MM.1S (cell line): ENCODE data around the gene SLC12A7.

Experiments
- EZH2 ChIP-seq: fragments of 300-600 bp; sonication (generic); optimal IDR thresholded peaks from 2 replicates; pipeline ENCODE3; 2017; ENCODE audit warnings: low read depth, mild to moderate bottlenecking, antibody characterized with exemption, low read length, mixed read lengths
- EZH2phosphoT487 ChIP-seq: fragments of 300-600 bp; sonication (generic); IDR thresholded peaks from 2 replicates; pipeline ENCODE4 v1.6.1; 2018; ENCODE audit warnings: antibody characterized with exemption, low read length
- TF ChIP-seq, protein P1 (sequence below): fragments of 300-600 bp; sonication (generic); IDR thresholded peaks from 2 replicates; pipeline ENCODE4 v1.5.1; 2016; ENCODE audit warnings: antibody characterized with exemption, low read length, mixed read lengths

DNA sequence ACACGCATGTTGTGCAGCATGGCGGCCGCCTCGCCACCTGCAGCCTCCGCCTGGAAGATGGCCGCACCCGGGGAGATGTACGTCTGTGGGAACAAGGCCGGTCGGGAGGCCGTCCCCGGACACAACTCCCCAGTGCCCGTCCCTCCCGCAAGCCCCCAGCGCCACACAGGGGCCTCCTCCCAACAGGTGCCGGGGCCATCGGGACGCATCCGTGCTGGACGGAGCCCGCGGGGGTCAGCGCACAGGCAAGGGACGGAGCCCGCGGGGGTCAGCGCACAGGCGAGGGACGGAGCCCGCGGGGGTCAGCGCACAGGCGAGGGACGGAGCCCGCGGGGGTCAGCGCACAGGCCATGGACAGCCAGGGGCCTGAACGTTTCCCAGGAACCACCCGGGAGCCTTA, 26.5 kb downstream of the SLC12A7 start:
- TF ChIP-seq, protein P1, sequence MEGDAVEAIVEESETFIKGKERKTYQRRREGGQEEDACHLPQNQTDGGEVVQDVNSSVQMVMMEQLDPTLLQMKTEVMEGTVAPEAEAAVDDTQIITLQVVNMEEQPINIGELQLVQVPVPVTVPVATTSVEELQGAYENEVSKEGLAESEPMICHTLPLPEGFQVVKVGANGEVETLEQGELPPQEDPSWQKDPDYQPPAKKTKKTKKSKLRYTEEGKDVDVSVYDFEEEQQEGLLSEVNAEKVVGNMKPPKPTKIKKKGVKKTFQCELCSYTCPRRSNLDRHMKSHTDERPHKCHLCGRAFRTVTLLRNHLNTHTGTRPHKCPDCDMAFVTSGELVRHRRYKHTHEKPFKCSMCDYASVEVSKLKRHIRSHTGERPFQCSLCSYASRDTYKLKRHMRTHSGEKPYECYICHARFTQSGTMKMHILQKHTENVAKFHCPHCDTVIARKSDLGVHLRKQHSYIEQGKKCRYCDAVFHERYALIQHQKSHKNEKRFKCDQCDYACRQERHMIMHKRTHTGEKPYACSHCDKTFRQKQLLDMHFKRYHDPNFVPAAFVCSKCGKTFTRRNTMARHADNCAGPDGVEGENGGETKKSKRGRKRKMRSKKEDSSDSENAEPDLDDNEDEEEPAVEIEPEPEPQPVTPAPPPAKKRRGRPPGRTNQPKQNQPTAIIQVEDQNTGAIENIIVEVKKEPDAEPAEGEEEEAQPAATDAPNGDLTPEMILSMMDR, result no peak
- no peak for TF ChIP-seq EZH2
- no peak for TF ChIP-seq EZH2phosphoT487
